GM19025 (cell line): ENCODE results near the gene ZC3H11A.

Source experiments
- ATAC-seq: cut with Tn5 transposase; IDR thresholded peaks from one replicate; pipeline ENCODE4 v1.9.1; 2021; ENCODE audit warnings: mild to moderate bottlenecking, low read depth, moderate library complexity; ENCODE audit not compliant: unreplicated experiment

The ZC3H11A gene

DNA sequence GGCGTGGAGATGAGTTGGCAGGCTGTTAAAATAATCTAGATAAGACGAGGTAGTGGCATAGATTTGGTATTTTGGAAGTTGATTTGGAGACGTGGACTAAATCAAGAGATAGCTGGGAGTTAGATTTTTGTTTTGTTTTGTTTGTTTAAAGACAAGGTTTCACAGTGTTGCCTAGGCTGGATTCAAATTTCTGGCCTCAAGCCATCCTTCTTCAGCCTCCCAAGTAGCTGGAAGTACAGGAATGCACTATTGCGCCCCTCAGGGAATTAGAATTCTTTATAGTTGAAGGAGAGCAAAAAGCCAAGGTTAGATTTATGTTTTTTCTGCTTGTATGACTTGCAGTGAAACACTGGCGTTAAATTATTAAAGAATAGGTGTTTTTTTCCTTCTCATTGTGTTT, 43.7 kb downstream of the ZC3H11A start:
- no peak for ATAC-seq

DNA sequence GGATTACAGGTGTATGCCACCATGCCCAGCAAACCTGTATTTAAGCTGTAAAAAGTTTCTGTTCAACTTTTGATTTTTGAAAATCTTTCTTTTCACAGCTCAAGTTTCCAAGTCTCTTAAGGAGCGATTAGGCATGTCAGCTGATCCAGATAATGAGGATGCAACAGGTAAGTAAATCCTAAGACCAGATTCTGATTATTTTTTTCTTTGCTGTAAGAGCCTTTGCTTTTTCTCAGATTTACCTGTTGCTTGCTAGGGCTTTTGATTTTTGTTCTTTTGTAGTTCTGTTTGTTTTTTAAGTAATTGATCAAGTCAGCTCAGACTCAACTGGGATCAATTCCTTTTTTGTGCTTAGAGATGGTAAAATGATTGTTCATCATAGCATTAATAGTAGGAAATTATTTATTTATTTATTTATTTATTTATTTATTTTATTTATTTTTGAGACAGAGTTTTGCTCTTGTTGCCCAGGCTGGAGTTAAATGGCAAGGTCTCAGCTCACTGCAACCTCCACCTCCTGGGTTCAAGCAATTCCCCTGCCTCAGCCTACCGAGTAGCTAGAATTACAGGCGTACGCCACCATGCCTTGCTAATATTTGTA, 44.9 kb downstream of the ZC3H11A start:
- no peak for ATAC-seq

DNA sequence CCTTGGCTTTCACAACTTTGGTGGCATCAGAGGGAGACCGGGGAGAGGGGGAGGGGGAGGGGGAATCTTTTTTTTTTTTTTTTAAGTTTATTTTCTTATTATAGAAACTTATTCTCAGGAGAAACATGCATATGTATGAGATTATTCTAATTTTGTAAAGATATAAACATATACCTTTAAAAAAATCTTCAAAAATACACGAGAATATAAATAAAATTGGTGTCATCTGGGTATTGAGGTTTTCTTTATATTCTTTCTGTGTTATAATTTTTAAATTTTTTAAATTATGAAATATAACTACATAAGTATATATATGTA, 47.1 kb downstream of the ZC3H11A start:
- no peak for ATAC-seq

DNA sequence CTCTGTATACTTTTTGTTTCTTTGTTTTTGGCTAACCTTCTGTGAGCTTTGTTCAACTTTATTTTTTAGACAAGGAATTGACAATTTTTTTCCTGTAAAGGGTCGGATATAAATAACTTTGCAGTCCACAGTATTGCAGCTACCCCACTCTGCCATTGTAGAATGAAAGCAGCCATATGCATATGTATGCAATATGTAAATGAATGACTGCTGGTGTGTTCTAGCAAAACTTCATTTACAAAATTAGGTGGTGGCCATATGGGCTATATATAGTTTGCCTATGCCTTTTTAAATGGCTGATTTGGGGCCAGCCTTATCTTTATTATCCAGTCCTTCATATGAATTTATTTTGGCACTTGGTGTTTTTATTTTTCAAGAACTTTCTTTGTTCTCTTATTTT, 48.0 kb downstream of the ZC3H11A start:
- no peak for ATAC-seq
